Neural cell (in vitro differentiated cells): Measurements from ENCODE around the gene ACSS3. TPM values are rescaled to one million over a fixed set of nuclear protein-coding genes. Genes with fewer than 3 reads are reported as not detected.

Experiments
- H2AFZ ChIP-seq: fragments of 200-600, 300-800 bp; sonication (generic), shearing (Covaris generic); 2 replicates; pipeline ENCODE4 v1.6.0; 2014; ENCODE audit warnings: low read depth, mild to moderate bottlenecking, antibody characterized with exemption, low read length, moderate library complexity
- H3F3A ChIP-seq: fragments of 200-600 bp; shearing (Covaris generic); 2 replicates; pipeline ENCODE4 v1.6.1; 2016; ENCODE audit warnings: mild to moderate bottlenecking, moderate library complexity, mixed read lengths, antibody characterized with exemption, low read length; ENCODE audit not compliant: insufficient read depth, poor library complexity, severe bottlenecking
- H3K27ac ChIP-seq: fragments of 200-600, 300-800 bp; sonication (generic), shearing (Covaris generic); 2 replicates; pipeline ENCODE4 v1.5.1; 2014; ENCODE audit warnings: mild to moderate bottlenecking, low read length, moderate library complexity
- H3K27me3 ChIP-seq: fragments of 300-800, 200-600 bp; sonication (generic), shearing (Covaris generic); 2 replicates; pipeline ENCODE4 v1.6.0; 2014; ENCODE audit warnings: mild to moderate bottlenecking, low read depth, low read length, moderate library complexity; ENCODE audit not compliant: insufficient read depth
- H3K36me3 ChIP-seq: fragments of 300-800, 200-600 bp; sonication (generic), shearing (Covaris generic); 2 replicates; pipeline ENCODE4 v1.5.1; 2014; ENCODE audit warnings: mild to moderate bottlenecking, antibody characterized with exemption, low read length, moderate library complexity; ENCODE audit not compliant: insufficient read depth
- H3K4me2 ChIP-seq: fragments of 300-800, 200-600 bp; sonication (generic), shearing (Covaris generic); 2 replicates; pipeline ENCODE4 v1.6.0; 2014; ENCODE audit warnings: mild to moderate bottlenecking, low read length
- H3K4me3 ChIP-seq: fragments of 300-800, 200-600 bp; sonication (generic), shearing (Covaris generic); 2 replicates; pipeline ENCODE4 v1.5.1; 2014; ENCODE audit warnings: mild to moderate bottlenecking, low read length, moderate library complexity
- H3K79me2 ChIP-seq: fragments of 200-600 bp; shearing (Covaris generic); replicated peaks from 2 replicates; pipeline ENCODE4 v1.6.0; 2014; ENCODE audit warnings: mild to moderate bottlenecking, low read length, moderate library complexity; ENCODE audit not compliant: insufficient read depth
- H3K9ac ChIP-seq: fragments of 300-800, 200-600 bp; sonication (generic), shearing (Covaris generic); 2 replicates; pipeline ENCODE4 v1.6.1; 2016; ENCODE audit warnings: mild to moderate bottlenecking, low read length, mixed read lengths
- H3K9me2 ChIP-seq: fragments of 200-600 bp; shearing (Covaris generic); 2 replicates; pipeline ENCODE4 v1.6.1; 2016; ENCODE audit warnings: mild to moderate bottlenecking, low read length, mixed read lengths; ENCODE audit not compliant: insufficient read depth
- H3K9me3 ChIP-seq: fragments of 200-600, 300-800 bp; sonication (generic), shearing (Covaris generic); 2 replicates; pipeline ENCODE4 v1.6.1; 2016; ENCODE audit warnings: mild to moderate bottlenecking, mixed run types, low read length, moderate library complexity, mixed read lengths
- H4K20me1 ChIP-seq: fragments of 200-600 bp; shearing (Covaris generic); 2 replicates; pipeline ENCODE4 v1.6.1; 2016; ENCODE audit warnings: mild to moderate bottlenecking, mixed run types; ENCODE audit not compliant: insufficient read depth
- CTCF ChIP-seq: fragments of 450-650 bp; IDR thresholded peaks from 2 replicates; pipeline ENCODE4 v1.5.1; 2014; ENCODE audit warnings: antibody characterized with exemption, mild to moderate bottlenecking, moderate library complexity; ENCODE audit not compliant: poor library complexity, severe bottlenecking
- EZH2 ChIP-seq: fragments of 200-600, 300-800 bp; shearing (Covaris generic), sonication (generic); IDR thresholded peaks from 2 replicates; pipeline ENCODE4 v1.6.1; 2014; ENCODE audit warnings: antibody characterized with exemption, low read length, borderline replicate concordance, mild to moderate bottlenecking; ENCODE audit not compliant: insufficient read depth, poor library complexity, severe bottlenecking
- MXI1 ChIP-seq: fragments of 450-650 bp; conservative IDR thresholded peaks from 2 replicates; pipeline ENCODE4 v1.6.1; 2014; ENCODE audit warnings: antibody characterized with exemption, mild to moderate bottlenecking; ENCODE audit not compliant: poor library complexity, severe bottlenecking
- POLR2AphosphoS5 ChIP-seq: IDR thresholded peaks from 2 replicates; pipeline ENCODE4 v1.6.1; 2012
- REST ChIP-seq: IDR thresholded peaks from 2 replicates; pipeline ENCODE4 v1.6.1; 2012; ENCODE audit warnings: borderline replicate concordance
- SMC3 ChIP-seq: fragments of 450-650 bp; conservative IDR thresholded peaks from 2 replicates; pipeline ENCODE4 v1.6.1; 2014; ENCODE audit warnings: antibody characterized with exemption, mild to moderate bottlenecking, moderate library complexity; ENCODE audit not compliant: poor library complexity
- TAF1 ChIP-seq: IDR thresholded peaks from 2 replicates; pipeline ENCODE4 v1.6.1; 2012; ENCODE audit warnings: low read depth
- polyA plus RNA-seq: library from polyadenylated mRNA; depleted of rRNA; stranded (reverse); fragments of >200 nt; gene quantifications from 2 replicates; pipeline ENCODE4 v1.2.3, GENCODE V29; 2014

Gene ACSS3
- polyA plus RNA-seq, 1 donor from 2014 or later, result 0.31 TPM

- Histone ChIP-seq H3K9me2 (no peaks in the 10 kb centered on the region), H3K4me3 (no peak overlapping the region), H3K9ac (no peak overlapping the region), H3K79me2 (no peaks in the 10 kb centered on the region), H3K27me3 (peaks cover 20% of the 10 kb centered on the region), H3K9me3 (no peaks in the 10 kb centered on the region), H3K4me2 (no peak overlapping the region), H4K20me1 (no peaks in the 10 kb centered on the region), H3K36me3 (no peaks in the 10 kb centered on the region), H2AFZ (no peak overlapping the region), H3K27ac (no peak overlapping the region), H3F3A (no peaks in the 10 kb centered on the region)
- TF ChIP-seq EZH2, result no peak
- no peak for TF ChIP-seq TAF1
- no peak for TF ChIP-seq REST
- no peak for TF ChIP-seq POLR2AphosphoS5
- TF ChIP-seq MXI1, result no peak
Observed at GRCh38 chr12:81080431-81080983, 2.6 kb downstream of the ACSS3 start.

- no peaks in the 10 kb centered on the region for H3F3A ChIP-seq
- TF ChIP-seq REST, result no peak
- no peak for TF ChIP-seq TAF1
- no peak for TF ChIP-seq CTCF
- TF ChIP-seq EZH2, result no peak
- no peak for TF ChIP-seq SMC3
- no peak overlapping the region for H3K9ac ChIP-seq
- no peaks in the 10 kb centered on the region for H3K36me3 ChIP-seq
- H3K27ac ChIP-seq, result no peak overlapping the region
- no peak overlapping the region for H3K4me3 ChIP-seq
- H3K4me2 ChIP-seq, result no peak overlapping the region
- H3K27me3 ChIP-seq, result peaks cover 20% of the 10 kb centered on the region
- H3K79me2 ChIP-seq, result no peaks in the 10 kb centered on the region
- H2AFZ ChIP-seq, result no peak overlapping the region
- no peaks in the 10 kb centered on the region for H3K9me3 ChIP-seq
- no peaks in the 10 kb centered on the region for H3K9me2 ChIP-seq
- H4K20me1 ChIP-seq, result no peaks in the 10 kb centered on the region
Observed at GRCh38 chr12:81081726-81082125, 3.8 kb downstream of the ACSS3 start.
